HEK293 (cell line): Measurements from ENCODE around the gene TSKU.
A peak's percentile ranks its signal among the peaks of the same experiment; 100 is the strongest.

ENCODE experiments used
- CTCF ChIA-PET: fragments of 350-600 bp; formaldehyde crosslinking; extraction: SDS; loops from one replicate; lab custom pipeline; 2021; ENCODE audit warnings: antibody characterized with exemption; lab: Yijun Ruan, JAX
- POLR2A ChIA-PET: fragments of 300-600 bp; formaldehyde crosslinking; extraction: SDS; loops from one replicate; lab custom pipeline; 2020; ENCODE audit warnings: antibody characterized with exemption, inconsistent platforms; lab: Yijun Ruan, JAX
- H3K27ac ChIP-seq: fragments of 200-500 bp; sonication (Bioruptor generic); 2 replicates; pipeline ENCODE4 v1.5.1; 2014; ENCODE audit warnings: low read depth, low read length, control low read depth, inconsistent platforms; ENCODE audit errors: extremely low read depth
- H3K36me3 ChIP-seq, 2 experiments: fragments of 200-500 bp in 1 of 2; sonication (Bioruptor generic) in 1 of 2; 1 replicate in 1 of 2; 2 replicates in 1 of 2; pipeline ENCODE4 v1.5.1; 2014 to 2017; ENCODE audit warnings: inconsistent platforms in 2 of 2, low read length in 2 of 2; ENCODE audit not compliant: control insufficient read depth in 2 of 2, insufficient read depth in 1 of 2
- H3K4me1 ChIP-seq: fragments of 200-500 bp; sonication (Bioruptor generic); 2 replicates; pipeline ENCODE4 v1.5.1; 2014; ENCODE audit warnings: mild to moderate bottlenecking, low read length, inconsistent platforms; ENCODE audit not compliant: control insufficient read depth, insufficient read depth
- H3K4me3 ChIP-seq: 2 replicates; pipeline ENCODE4 v1.5.1; 2011; ENCODE audit warnings: low read depth, mild to moderate bottlenecking, control low read depth, low read length, moderate library complexity
- H3K9me3 ChIP-seq: fragments of 200-500 bp; sonication (Bioruptor generic); 2 replicates; pipeline ENCODE4 v1.5.1; 2014; ENCODE audit warnings: low read depth, low read length, inconsistent platforms; ENCODE audit not compliant: control insufficient read depth, insufficient read depth
- GLIS1 ChIP-seq: fragments of 450-650 bp; formaldehyde crosslinking; IDR thresholded peaks from 2 replicates; pipeline ENCODE4 v1.5.1; 2016; ENCODE audit warnings: missing biosample characterization, missing genetic modification characterization
- OSR2 ChIP-seq: fragments of 450-650 bp; formaldehyde crosslinking; IDR thresholded peaks from 2 replicates; pipeline ENCODE4 v1.5.1; 2016; ENCODE audit warnings: missing biosample characterization, missing genetic modification characterization
- PBX3 ChIP-seq: sonication (generic); formaldehyde crosslinking; IDR thresholded peaks from 2 replicates; pipeline ENCODE4 v1.8.1; 2022; ENCODE audit warnings: mild to moderate bottlenecking, moderate library complexity, missing genetic modification reagents
- WT1 ChIP-seq: fragments of 450-650 bp; formaldehyde crosslinking; IDR thresholded peaks from 2 replicates; pipeline ENCODE4 v1.5.1; 2016; ENCODE audit warnings: missing biosample characterization, missing genetic modification characterization
- ZBTB26 ChIP-seq: fragments of 450-650 bp; formaldehyde crosslinking; optimal IDR thresholded peaks from 2 replicates; pipeline ENCODE3; 2016; ENCODE audit warnings: missing biosample characterization, mild to moderate bottlenecking, missing genetic modification characterization
- ZNF202 ChIP-seq: fragments of 450-650 bp; formaldehyde crosslinking; IDR thresholded peaks from 2 replicates; pipeline ENCODE4 v1.5.1; 2016; ENCODE audit warnings: missing biosample characterization, missing genetic modification characterization, borderline replicate concordance
- ZNF23 ChIP-seq: fragments of 450-650 bp; formaldehyde crosslinking; IDR thresholded peaks from 2 replicates; pipeline ENCODE4 v1.5.1; 2016; ENCODE audit warnings: missing biosample characterization, missing genetic modification characterization, borderline replicate concordance
- ZNF24 ChIP-seq: fragments of 450-650 bp; formaldehyde crosslinking; IDR thresholded peaks from 2 replicates; pipeline ENCODE4 v1.5.1; 2016; ENCODE audit warnings: missing biosample characterization, missing genetic modification characterization
- ZNF335 ChIP-seq: fragments of 450-650 bp; formaldehyde crosslinking; conservative IDR thresholded peaks from 2 replicates; pipeline ENCODE4 v1.5.1; 2016; ENCODE audit warnings: missing biosample characterization, missing genetic modification characterization
- ZNF394 ChIP-seq: fragments of 450-650 bp; formaldehyde crosslinking; IDR thresholded peaks from 2 replicates; pipeline ENCODE4 v1.5.1; 2016; ENCODE audit warnings: missing biosample characterization, missing genetic modification characterization, mild to moderate bottlenecking, moderate library complexity, borderline replicate concordance
- ZNF555 ChIP-seq: fragments of 450-650 bp; formaldehyde crosslinking; conservative IDR thresholded peaks from 2 replicates; pipeline ENCODE4 v1.5.1; 2017; ENCODE audit warnings: missing biosample characterization, mild to moderate bottlenecking, missing genetic modification characterization, inconsistent platforms
- ZNF596 ChIP-seq: fragments of 450-650 bp; IDR thresholded peaks from 2 replicates; pipeline ENCODE4 v1.5.0; 2018; ENCODE audit warnings: missing biosample characterization, mild to moderate bottlenecking, missing genetic modification characterization, moderate library complexity
- ZNF692 ChIP-seq: fragments of 450-650 bp; formaldehyde crosslinking; IDR thresholded peaks from 2 replicates; pipeline ENCODE4 v1.5.1; 2016; ENCODE audit warnings: missing biosample characterization, missing genetic modification characterization
- ZNF704 ChIP-seq: fragments of 450-650 bp; formaldehyde crosslinking; IDR thresholded peaks from 2 replicates; pipeline ENCODE4 v1.5.1; 2016; ENCODE audit warnings: missing biosample characterization, missing genetic modification characterization

Gene TSKU

GRCh38 chr11:76781046-76781801 lies 1.9 kb upstream of the TSKU start:
- H3K27ac ChIP-seq: no peak overlapping the region
- POLR2A ChIA-PET: no interaction called here
- H3K9me3 ChIP-seq: no peaks in the 10 kb centered on the region
- CTCF ChIA-PET: interaction anchor here (0.6 to 1.8 kb wide), 9 partner anchors 14 to 407 kb away, joined by 3 to 5 read pairs (median 3); no protein-coding TSS in a partner anchor
- H3K4me1 ChIP-seq: peaks cover 3% of the 10 kb centered on the region; the same call in 1 of the 2 replicates
- no peak overlapping the region for H3K4me3 ChIP-seq
- TF ChIP-seq OSR2 (tag by site-specific recombination) (no peak), WT1 (tag by site-specific recombination) (no peak), ZNF555 (tag by site-specific recombination) (no peak), ZNF335 (tag by site-specific recombination) (no peak), ZNF394 (tag by site-specific recombination) (no peak), ZBTB26 (no peak), ZNF596 (tag by site-specific recombination) (no peak), ZNF23 (no peak), ZNF692 (no peak), ZNF202 (tag by site-specific recombination) (no peak), ZNF704 (tag by site-specific recombination) (no peak), ZNF24 (tag by site-specific recombination) (no peak)
- no peaks in the 10 kb centered on the region for H3K36me3 ChIP-seq

- ChIA-PET POLR2A (interaction anchor here (1.7 kb wide), 1 partner anchor 12 kb away, joined by 8 read pairs; no protein-coding TSS in a partner anchor), CTCF (interaction anchor here (0.6 to 1.8 kb wide), 10 partner anchors 15 to 701 kb away, joined by 3 to 5 read pairs (median 3); no protein-coding TSS in a partner anchor)
- Histone ChIP-seq H3K4me1 (peaks cover 3% of the 10 kb centered on the region; the same call in 1 of the 2 replicates), H3K27ac (no peak overlapping the region), H3K9me3 (no peaks in the 10 kb centered on the region), H3K36me3 (no peaks in the 10 kb centered on the region), H3K4me3 (no peak overlapping the region)
- TF ChIP-seq GLIS1 (tag by site-specific recombination) (peak; percentile 40), PBX3 (CRISPR knock-in tag) (no peak)
Observed at GRCh38 chr11:76781807-76782530, 1.2 kb upstream of the TSKU start.
